CD14-positive monocyte (primary cell): ENCODE results near the gene RAD23A. TPM values are rescaled to one million over a fixed set of nuclear protein-coding genes. Genes with fewer than 3 reads are reported as not detected.

Experiments
- DNase-seq, 3 donors: peaks; one replicate each; pipeline ENCODE4 v3.0.0-alpha.2; 2011 to 2022
- H2AFZ ChIP-seq: 2 replicates; pipeline ENCODE4 v1.6.0; 2012; ENCODE audit warnings: mild to moderate bottlenecking, low read depth, low read length, inconsistent platforms; ENCODE audit not compliant: insufficient read depth, poor library complexity, severe bottlenecking
- H3K27ac ChIP-seq, 2 donors: 1 replicate in 1 of 2; 2 replicates in 1 of 2; pipeline ENCODE4 v1.5.1; 2012 to 2013; ENCODE audit warnings: low read length in 2 of 2, control low read depth in 1 of 2, inconsistent platforms in 1 of 2, low read depth in 1 of 2, mild to moderate bottlenecking in 1 of 2
- H3K27me3 ChIP-seq, 2 donors: one replicate each; pipeline versions ENCODE4 v1.6.0 to v1.6.1; 2011 to 2013; ENCODE audit warnings: low read length in 2 of 2; ENCODE audit not compliant: control insufficient read depth in 2 of 2, insufficient read depth in 2 of 2
- H3K36me3 ChIP-seq, 2 donors: replicated peaks in 1 of 2; 1 replicate in 1 of 2; 2 replicates in 1 of 2; pipeline versions ENCODE4 v1.5.1 to v1.6.1; 2012 to 2013; ENCODE audit warnings: low read length in 2 of 2, control low read depth in 1 of 2, inconsistent platforms in 1 of 2, mild to moderate bottlenecking in 1 of 2; ENCODE audit not compliant: insufficient read depth in 2 of 2, control insufficient read depth in 1 of 2
- H3K4me1 ChIP-seq, 2 donors: 1 replicate in 1 of 2; 2 replicates in 1 of 2; pipeline versions ENCODE4 v1.5.1 to v1.6.1; 2012 to 2013; ENCODE audit warnings: low read length in 2 of 2, control low read depth in 1 of 2, inconsistent platforms in 1 of 2, mild to moderate bottlenecking in 1 of 2, moderate library complexity in 1 of 2; ENCODE audit not compliant: insufficient read depth in 2 of 2, control insufficient read depth in 1 of 2
- H3K4me2 ChIP-seq: replicated peaks from 2 replicates; pipeline ENCODE3; 2012; ENCODE audit warnings: low read length, moderate library complexity, mild to moderate bottlenecking; ENCODE audit not compliant: poor library complexity, severe bottlenecking; ENCODE audit errors: extremely low read depth
- H3K4me3 ChIP-seq, 3 experiments: fragments of 200-600 bp in 1 of 3; sonication (generic) in 1 of 3; replicated peaks in 1 of 3; 1 replicate in 2 of 3; 2 replicates in 1 of 3; pipeline ENCODE4 v1.5.1; 2011 to 2013; ENCODE audit warnings: low read length in 3 of 3, mild to moderate bottlenecking in 3 of 3, control low read depth in 2 of 3, low read depth in 2 of 3, inconsistent platforms in 1 of 3, moderate library complexity in 1 of 3
- H3K79me2 ChIP-seq: 2 replicates; pipeline ENCODE4 v1.6.0; 2012; ENCODE audit warnings: mild to moderate bottlenecking, control low read depth, inconsistent platforms, low read length, moderate library complexity; ENCODE audit not compliant: insufficient read depth
- H3K9ac ChIP-seq: 2 replicates; pipeline ENCODE4 v1.6.0; 2017; ENCODE audit warnings: low read length, mild to moderate bottlenecking; ENCODE audit not compliant: insufficient read depth, poor library complexity, severe bottlenecking
- H3K9me3 ChIP-seq, 2 donors: replicated peaks in 1 of 2; 1 replicate in 1 of 2; 2 replicates in 1 of 2; pipeline versions ENCODE4 v1.5.1 to v1.6.1; 2012 to 2013; ENCODE audit warnings: low read length in 2 of 2, control low read depth in 1 of 2; ENCODE audit not compliant: control insufficient read depth in 1 of 2, insufficient read depth in 1 of 2
- H4K20me1 ChIP-seq: 2 replicates; pipeline ENCODE4 v1.6.0; 2012; ENCODE audit warnings: mild to moderate bottlenecking, low read length, control low read depth, moderate library complexity; ENCODE audit not compliant: insufficient read depth
- H3K27ac Mint-ChIP-seq, 7 donors: one replicate each; pipeline ENCODE4 v1.8.0; 2020; ENCODE audit warnings: mild to moderate bottlenecking in 7 of 7, mixed read lengths in 7 of 7, moderate library complexity in 6 of 7, inconsistent platforms in 2 of 7
- H3K27me3 Mint-ChIP-seq, 3 donors: one replicate each; pipeline ENCODE4 v1.8.0; 2021 to 2022; ENCODE audit warnings: low read depth in 3 of 3, mild to moderate bottlenecking in 3 of 3, mixed read lengths in 3 of 3, moderate library complexity in 3 of 3, inconsistent platforms in 1 of 3
- H3K36me3 Mint-ChIP-seq, 2 donors: one replicate each; pipeline ENCODE4 v1.8.0; 2020; ENCODE audit warnings: mixed read lengths in 2 of 2, inconsistent platforms in 1 of 2, mild to moderate bottlenecking in 1 of 2
- H3K4me1 Mint-ChIP-seq: one replicate; pipeline ENCODE4 v1.8.0; 2020; ENCODE audit warnings: mild to moderate bottlenecking, mixed read lengths
- H3K4me3 Mint-ChIP-seq, 2 donors: one replicate each; pipeline ENCODE4 v1.8.0; 2020; ENCODE audit warnings: mild to moderate bottlenecking in 2 of 2, mixed read lengths in 2 of 2, moderate library complexity in 1 of 2
- H3K9me3 Mint-ChIP-seq, 7 donors: one replicate each; pipeline ENCODE4 v1.8.0; 2020 to 2022; ENCODE audit warnings: mixed read lengths in 7 of 7, mild to moderate bottlenecking in 6 of 7, moderate library complexity in 6 of 7, inconsistent platforms in 2 of 7
- CTCF ChIP-seq: fragments of 200-600 bp; IDR thresholded peaks from one replicate; pipeline ENCODE4 v1.8.0; 2022; ENCODE audit warnings: antibody characterized with exemption, mild to moderate bottlenecking
- WGBS: methylation state at CpG from one replicate; pipeline ENCODE4 v1.1.5; 2013; ENCODE audit warnings: missing lambda C conversion rate; ENCODE audit not compliant: insufficient coverage; 5-methylcytosine and 5-hydroxymethylcytosine counted together
- intact Hi-C, 2 donors: fragments of 100-400 bp; cut with micrococcal nuclease; formaldehyde crosslinking; loops; one replicate each; pipeline versions ENCODE4 v1.15.0 to v1.15.1; 2023
- polyA plus RNA-seq, 3 donors: library from polyadenylated mRNA; depleted of rRNA in 1 of 3; unstranded in 2 of 3; stranded (reverse) in 1 of 3; fragments of 300-500 nt in 2 of 3; fragments of >200 nt in 1 of 3; fragmentation: Illumina TruSeq in 2 of 3; gene quantifications; 1 replicate in 2 of 3; 2 replicates in 1 of 3; pipeline ENCODE4 v1.2.3, GENCODE V29; 2012 to 2021

RAD23A gene
- polyA plus RNA-seq, 3 donors: 45.5 to 88.0 (median 55.3) TPM

DNA sequence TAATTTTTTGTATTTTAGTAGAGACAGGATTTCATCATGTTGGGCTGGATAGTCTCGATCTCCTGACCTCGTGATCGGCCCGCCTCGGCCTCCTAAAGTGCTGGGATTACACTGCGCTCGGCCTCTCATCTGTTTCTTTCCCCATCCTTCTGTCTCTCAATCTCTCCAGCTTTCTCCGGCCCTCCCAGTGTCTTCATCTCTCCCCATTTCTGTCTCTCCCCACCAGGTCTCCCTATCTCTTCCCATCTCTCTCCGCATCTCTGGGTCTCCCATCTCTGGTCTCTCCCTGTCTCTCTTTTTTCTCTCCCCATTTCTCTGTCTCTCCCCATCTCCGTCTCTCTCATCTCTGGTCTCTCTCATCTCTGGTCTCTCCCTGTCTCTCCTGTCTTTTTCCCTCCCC, 37.4 kb downstream of the RAD23A start:
- H3K9me3 ChIP-seq: no peaks in the 10 kb centered on the region
- no peak overlapping the region for H3K27ac Mint-ChIP-seq
- H3K9ac ChIP-seq: no peak overlapping the region
- peaks cover 6 to 8% (median 6%) of the 10 kb centered on the region in 3 donors for H3K27me3 Mint-ChIP-seq
- peak overlapping the region; percentile 59 for H3K4me2 ChIP-seq
- peaks cover 9 to 12% of the 10 kb centered on the region in 2 donors for H3K4me1 ChIP-seq
- H3K79me2 ChIP-seq: no peaks in the 10 kb centered on the region
- no peak for TF ChIP-seq CTCF
- H3K27ac ChIP-seq: no peak overlapping the region
- peak overlapping the region in 1 of 3 experiments; percentile 45 for H3K4me3 ChIP-seq
- peaks cover 0 to 6% of the 10 kb centered on the region in 2 donors for H3K27me3 ChIP-seq
- H3K9me3 Mint-ChIP-seq: no peaks in the 10 kb centered on the region
- H4K20me1 ChIP-seq: no peaks in the 10 kb centered on the region
- intact Hi-C loops: loop anchor here (5.0 to 10.0 kb wide), 2 partner anchors 34 to 52 kb away; no protein-coding TSS in a partner anchor
- no peak overlapping the region for H3K4me3 Mint-ChIP-seq
- no peak for DNase-seq
- no peaks in the 10 kb centered on the region for H3K36me3 ChIP-seq
- WGBS: 39% methylated on average over 10 of the region's 10 CpGs
- H2AFZ ChIP-seq: peak overlapping the region; percentile 44
- H3K36me3 Mint-ChIP-seq: no peaks in the 10 kb centered on the region
- H3K4me1 Mint-ChIP-seq: peaks cover 8% of the 10 kb centered on the region

DNA sequence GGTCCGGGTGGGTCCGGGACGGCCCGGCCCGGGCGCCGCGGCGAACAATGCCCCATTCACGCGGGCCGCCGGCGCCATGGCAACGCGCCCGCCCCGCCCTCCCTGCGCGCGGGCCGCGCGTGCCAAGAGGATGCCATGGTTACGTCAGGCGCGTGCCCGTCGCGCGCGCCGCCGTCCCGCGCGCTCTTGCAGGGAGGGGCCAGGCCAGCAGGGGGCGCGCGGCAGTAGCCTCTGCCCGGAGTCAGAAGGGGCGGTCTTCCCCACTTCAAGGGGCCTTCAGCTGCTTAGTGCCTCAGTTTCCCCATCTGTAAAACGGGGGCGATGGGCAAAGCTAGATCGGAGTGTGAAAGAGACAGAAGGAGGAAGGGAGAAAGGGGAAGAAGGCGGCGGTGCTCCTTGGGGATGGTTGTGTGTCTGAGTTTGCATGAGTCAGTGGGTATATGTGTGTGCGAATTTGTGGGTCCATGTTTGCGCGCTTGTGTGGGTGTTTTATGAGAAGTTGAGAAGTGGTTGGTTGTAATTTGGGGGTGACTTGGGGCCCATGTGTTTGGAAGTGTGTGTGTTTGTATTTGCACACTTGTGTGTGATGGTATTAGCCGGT, 38.0 kb downstream of the RAD23A start:
- Mint-ChIP-seq H3K27me3 (peaks cover 5 to 8% (median 6%) of the 10 kb centered on the region in 3 donors), H3K4me3 (no peak overlapping the region), H3K9me3 (no peaks in the 10 kb centered on the region), H3K4me1 (peaks cover 8% of the 10 kb centered on the region), H3K27ac (no peak overlapping the region), H3K36me3 (no peaks in the 10 kb centered on the region)
- Histone ChIP-seq H2AFZ (peak overlapping the region; percentile 44), H3K27me3 (peaks cover 0 to 6% of the 10 kb centered on the region in 2 donors), H4K20me1 (no peaks in the 10 kb centered on the region), H3K4me1 (peaks cover 9 to 12% of the 10 kb centered on the region in 2 donors), H3K9ac (no peak overlapping the region), H3K9me3 (no peaks in the 10 kb centered on the region), H3K4me3 (peak overlapping the region in 1 of 3 experiments; percentile 45), H3K36me3 (no peaks in the 10 kb centered on the region), H3K79me2 (no peaks in the 10 kb centered on the region), H3K27ac (no peak overlapping the region), H3K4me2 (peak overlapping the region; percentile 59)
- intact Hi-C loops: loop anchor here (5.0 to 10.0 kb wide), 2 partner anchors 34 to 51 kb away; no protein-coding TSS in a partner anchor
- peak; percentile 74 to 86 (median 76) for DNase-seq
- peak; percentile 93 for TF ChIP-seq CTCF
- 7% methylated on average over 51 of the region's 51 CpGs for WGBS
